ENCODE measurements around the gene ADGRA1.

GRCh38 chr10:133177380-133178157 lies 89.8 kb downstream of the ADGRA1 start:
- TF ChIP-seq CTCF (conservative IDR thresholded peaks at IDR 0.05; ENCODE audit: low read length) (no peak), EZH2phosphoT487 (IDR thresholded peaks at IDR 0.05; ENCODE audit: borderline replicate concordance) (no peak)
